Frontal cortex (tissue), 4 donors: ENCODE results near the gene NCKAP5. TPM values are rescaled to one million over a fixed set of nuclear protein-coding genes. Genes with fewer than 3 reads are reported as not detected.
"Not testable (repeated sequence)": the region's sequence is repeated elsewhere in the genome, so short reads cannot be mapped to it uniquely, and the experiment has no call there.

ENCODE experiments used
- DNase-seq, 2 donors: peaks; one replicate each; pipeline ENCODE4 v3.0.0; 2012; ENCODE audit warnings: low spot score in 2 of 2
- FAIRE-seq: peaks from 2 replicates; lab custom pipeline; 2012; peaks lifted over from hg19 to GRCh38; lab: Jason Lieb, UNC
- total RNA-seq: library from RNA; depleted of rRNA; stranded (reverse); fragments of >200 nt; gene quantifications from one replicate; pipeline ENCODE4 v1.2.3, GENCODE V29; 2014
- donor health status: control.
- donor health status: control.
- donor health status: control.

NCKAP5 gene
- total RNA-seq, 1 donor from 2014 or later: 9.0 TPM

- DNase-seq (no peak), FAIRE-seq (no peak)
Measured at GRCh38 chr2:132731441-132731840, 836.8 kb downstream of the NCKAP5 start.

- no peak for FAIRE-seq
- no peak for DNase-seq
Measured at GRCh38 chr2:132730611-132731010, 837.7 kb downstream of the NCKAP5 start.

GRCh38 chr2:132729522-132729921 is 838.7 kb downstream of the NCKAP5 start:
- DNase-seq (no peak), FAIRE-seq (no peak)

- DNase-seq (no peak), FAIRE-seq (no peak)
Measured at GRCh38 chr2:132726155-132726554, 842.1 kb downstream of the NCKAP5 start.

- DNase-seq (no peak), FAIRE-seq (no peak)
Measured at GRCh38 chr2:132725748-132726147, 842.5 kb downstream of the NCKAP5 start.

- no peak for FAIRE-seq
- DNase-seq: no peak
Measured at GRCh38 chr2:132725148-132725547, 843.1 kb downstream of the NCKAP5 start.

- DNase-seq: no peak
- FAIRE-seq: no peak
Measured at GRCh38 chr2:132721938-132722337, 846.3 kb downstream of the NCKAP5 start.

- DNase-seq (no peak), FAIRE-seq (no peak)
Measured at GRCh38 chr2:132720393-132720792, 847.9 kb downstream of the NCKAP5 start.

- DNase-seq: no peak
- no peak for FAIRE-seq
Measured at GRCh38 chr2:132719480-132719879, 848.8 kb downstream of the NCKAP5 start.

GRCh38 chr2:132716954-132717353 is 851.3 kb downstream of the NCKAP5 start:
- DNase-seq (no peak), FAIRE-seq (no peak)

GRCh38 chr2:132715386-132716351 is 852.6 kb downstream of the NCKAP5 start:
- FAIRE-seq (no peak), DNase-seq (no peak)

- FAIRE-seq (no peak), DNase-seq (no peak)
Measured at GRCh38 chr2:132703396-132703795, 864.9 kb downstream of the NCKAP5 start.

- DNase-seq (no peak), FAIRE-seq (no peak)
Measured at GRCh38 chr2:132701810-132702209, 866.5 kb downstream of the NCKAP5 start.

GRCh38 chr2:132699802-132700201 is 868.5 kb downstream of the NCKAP5 start:
- DNase-seq, FAIRE-seq: not testable (repeated sequence)

- DNase-seq: not testable (repeated sequence)
Measured at GRCh38 chr2:132698347-132698746, 869.9 kb downstream of the NCKAP5 start.

GRCh38 chr2:132697556-132698205 is 870.6 kb downstream of the NCKAP5 start:
- FAIRE-seq: no peak
- no peak for DNase-seq

More at GRCh38 chr2:132698347-132698746, 869.9 kb downstream of the NCKAP5 start:
- not testable (repeated sequence) for FAIRE-seq

GRCh38 chr2:132692816-132693215 is 875.4 kb downstream of the NCKAP5 start:
- FAIRE-seq (no peak), DNase-seq (no peak)

- FAIRE-seq (no peak), DNase-seq (no peak)
Measured at GRCh38 chr2:132691556-132691955, 876.7 kb downstream of the NCKAP5 start.

GRCh38 chr2:132690664-132691303 is 877.5 kb downstream of the NCKAP5 start:
- FAIRE-seq: no peak
- no peak for DNase-seq

- DNase-seq (no peak), FAIRE-seq (no peak)
Measured at GRCh38 chr2:132681766-132682165, 886.5 kb downstream of the NCKAP5 start.
